Neural progenitor cell (in vitro differentiated cells): ENCODE results near the gene ILRUN. TPM values are rescaled to one million over a fixed set of nuclear protein-coding genes. Genes with fewer than 3 reads are reported as not detected.
A peak's percentile ranks its signal among the peaks of the same experiment; 100 is the strongest.

ENCODE experiments used
- DNase-seq: peaks from one replicate; pipeline ENCODE4 v3.0.0-alpha.2; 2016; ENCODE audit warnings: low spot score
- H2AFZ ChIP-seq: fragments of 200-600 bp; sonication (generic); replicated peaks from 2 replicates; pipeline ENCODE4 v1.6.1; 2016; ENCODE audit warnings: antibody characterized with exemption
- H3F3A ChIP-seq: fragments of 200-600 bp; sonication (generic); 2 replicates; pipeline ENCODE4 v1.6.1; 2016; ENCODE audit warnings: antibody characterized with exemption, low read depth
- H3K27ac ChIP-seq: fragments of 200-600 bp; sonication (generic); 2 replicates; pipeline ENCODE4 v1.5.1; 2016; ENCODE audit warnings: mild to moderate bottlenecking
- H3K27me3 ChIP-seq: fragments of 200-600 bp; sonication (generic); 2 replicates; pipeline ENCODE4 v1.6.1; 2016; ENCODE audit warnings: mild to moderate bottlenecking, moderate library complexity
- H3K36me3 ChIP-seq: fragments of 200-600 bp; sonication (generic); 2 replicates; pipeline ENCODE4 v1.5.1; 2016
- H3K4me1 ChIP-seq: fragments of 200-600 bp; sonication (generic); 2 replicates; pipeline ENCODE4 v1.6.1; 2016; ENCODE audit warnings: mixed run types
- H3K4me2 ChIP-seq: fragments of 200-600 bp; sonication (generic); 2 replicates; pipeline ENCODE4 v1.6.1; 2016
- H3K4me3 ChIP-seq: fragments of 200-600 bp; sonication (generic); 2 replicates; pipeline ENCODE4 v1.5.1; 2016
- H3K79me2 ChIP-seq: fragments of 200-600 bp; sonication (generic); 2 replicates; pipeline ENCODE4 v1.6.1; 2016; ENCODE audit warnings: low read depth
- H3K9ac ChIP-seq: fragments of 200-600 bp; sonication (generic); 2 replicates; pipeline ENCODE4 v1.6.1; 2016
- H3K9me3 ChIP-seq: fragments of 200-600 bp; sonication (generic); 2 replicates; pipeline ENCODE4 v1.5.1; 2016; ENCODE audit warnings: low read depth
- H4K20me1 ChIP-seq: fragments of 200-600 bp; sonication (generic); 2 replicates; pipeline ENCODE4 v1.6.1; 2016; ENCODE audit warnings: low read depth
- H3K27ac Mint-ChIP-seq: 3 replicates; pipeline ENCODE4 v1.8.0; 2021; ENCODE audit warnings: mixed read lengths
- H3K27me3 Mint-ChIP-seq: 2 replicates; pipeline ENCODE4 v1.8.0; 2022; ENCODE audit warnings: low read depth, mild to moderate bottlenecking, inconsistent platforms, moderate library complexity, mixed read lengths; ENCODE audit not compliant: insufficient read depth
- H3K36me3 Mint-ChIP-seq: 3 replicates; pipeline ENCODE4 v1.8.0; 2021; ENCODE audit warnings: mixed read lengths
- H3K4me1 Mint-ChIP-seq: 3 replicates; pipeline ENCODE4 v1.8.0; 2021; ENCODE audit warnings: mixed read lengths
- H3K4me3 Mint-ChIP-seq: 3 replicates; pipeline ENCODE4 v1.8.0; 2021; ENCODE audit warnings: mild to moderate bottlenecking, moderate library complexity, mixed read lengths
- H3K9me3 Mint-ChIP-seq: 3 replicates; pipeline ENCODE4 v1.8.0; 2020; ENCODE audit warnings: mixed read lengths
- EZH2 ChIP-seq: fragments of 200-600 bp; sonication (generic); IDR thresholded peaks from 2 replicates; pipeline ENCODE4 v1.6.1; 2017; ENCODE audit warnings: antibody characterized with exemption, mild to moderate bottlenecking, moderate library complexity
- EZH2phosphoT487 ChIP-seq: fragments of 200-600 bp; sonication (generic); IDR thresholded peaks from 2 replicates; pipeline ENCODE4 v1.6.1; 2017; ENCODE audit warnings: antibody characterized with exemption
- total RNA-seq: library from RNA; depleted of rRNA; stranded (reverse); fragments of >200 nt; gene quantifications from 2 replicates; pipeline ENCODE4 v1.2.3, GENCODE V29; 2015; ENCODE audit warnings: low replicate concordance
- TF ChIP-seq, protein P1 (sequence below): fragments of 200-600 bp; sonication (generic); IDR thresholded peaks from 2 replicates; pipeline ENCODE4 v1.5.1; 2017; ENCODE audit warnings: antibody characterized with exemption, mild to moderate bottlenecking

Gene ILRUN
- total RNA-seq, 1 donor from 2014 or later, result 33.2 TPM

DNA sequence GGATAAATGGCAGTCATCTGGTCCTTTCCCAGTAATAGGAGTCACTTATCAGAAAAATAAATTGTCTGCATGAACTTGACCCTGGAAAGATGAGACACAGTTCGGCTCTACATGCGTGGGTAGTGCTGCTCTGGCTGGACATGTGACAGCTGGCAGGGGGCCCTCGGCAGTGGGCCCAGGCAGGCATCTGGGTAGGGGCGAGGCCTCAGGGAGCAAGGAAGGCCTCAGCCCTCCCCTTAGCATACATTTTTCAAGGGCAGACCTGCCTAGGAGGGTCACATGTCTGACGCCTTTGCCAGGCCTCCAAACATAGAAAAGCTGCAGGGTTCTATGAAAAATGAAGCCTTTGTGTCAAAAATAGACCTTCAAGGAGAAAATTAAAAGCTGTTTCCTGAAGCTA is 12.8 kb upstream of the ILRUN start:
- Mint-ChIP-seq H3K36me3 (no peaks in the 10 kb centered on the region), H3K4me3 (no peak overlapping the region), H3K4me1 (peaks cover 3% of the 10 kb centered on the region), H3K27ac (no peak overlapping the region), H3K9me3 (no peaks in the 10 kb centered on the region), H3K27me3 (peaks cover 2% of the 10 kb centered on the region)
- H3K4me3 ChIP-seq, result no peak overlapping the region
- no peaks in the 10 kb centered on the region for H3K36me3 ChIP-seq
- no peak overlapping the region for H2AFZ ChIP-seq
- H3K27me3 ChIP-seq, result no peaks in the 10 kb centered on the region
- TF ChIP-seq EZH2 (no peak), EZH2phosphoT487 (no peak)
- TF ChIP-seq, protein P1, sequence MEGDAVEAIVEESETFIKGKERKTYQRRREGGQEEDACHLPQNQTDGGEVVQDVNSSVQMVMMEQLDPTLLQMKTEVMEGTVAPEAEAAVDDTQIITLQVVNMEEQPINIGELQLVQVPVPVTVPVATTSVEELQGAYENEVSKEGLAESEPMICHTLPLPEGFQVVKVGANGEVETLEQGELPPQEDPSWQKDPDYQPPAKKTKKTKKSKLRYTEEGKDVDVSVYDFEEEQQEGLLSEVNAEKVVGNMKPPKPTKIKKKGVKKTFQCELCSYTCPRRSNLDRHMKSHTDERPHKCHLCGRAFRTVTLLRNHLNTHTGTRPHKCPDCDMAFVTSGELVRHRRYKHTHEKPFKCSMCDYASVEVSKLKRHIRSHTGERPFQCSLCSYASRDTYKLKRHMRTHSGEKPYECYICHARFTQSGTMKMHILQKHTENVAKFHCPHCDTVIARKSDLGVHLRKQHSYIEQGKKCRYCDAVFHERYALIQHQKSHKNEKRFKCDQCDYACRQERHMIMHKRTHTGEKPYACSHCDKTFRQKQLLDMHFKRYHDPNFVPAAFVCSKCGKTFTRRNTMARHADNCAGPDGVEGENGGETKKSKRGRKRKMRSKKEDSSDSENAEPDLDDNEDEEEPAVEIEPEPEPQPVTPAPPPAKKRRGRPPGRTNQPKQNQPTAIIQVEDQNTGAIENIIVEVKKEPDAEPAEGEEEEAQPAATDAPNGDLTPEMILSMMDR, result no peak
- no peaks in the 10 kb centered on the region for H3K79me2 ChIP-seq
- no peaks in the 10 kb centered on the region for H3F3A ChIP-seq
- H3K4me2 ChIP-seq, result no peak overlapping the region
- H3K4me1 ChIP-seq, result no peaks in the 10 kb centered on the region
- no peaks in the 10 kb centered on the region for H3K9me3 ChIP-seq
- no peak overlapping the region for H3K9ac ChIP-seq
- no peak overlapping the region for H3K27ac ChIP-seq
- no peaks in the 10 kb centered on the region for H4K20me1 ChIP-seq
- DNase-seq, result no peak

DNA sequence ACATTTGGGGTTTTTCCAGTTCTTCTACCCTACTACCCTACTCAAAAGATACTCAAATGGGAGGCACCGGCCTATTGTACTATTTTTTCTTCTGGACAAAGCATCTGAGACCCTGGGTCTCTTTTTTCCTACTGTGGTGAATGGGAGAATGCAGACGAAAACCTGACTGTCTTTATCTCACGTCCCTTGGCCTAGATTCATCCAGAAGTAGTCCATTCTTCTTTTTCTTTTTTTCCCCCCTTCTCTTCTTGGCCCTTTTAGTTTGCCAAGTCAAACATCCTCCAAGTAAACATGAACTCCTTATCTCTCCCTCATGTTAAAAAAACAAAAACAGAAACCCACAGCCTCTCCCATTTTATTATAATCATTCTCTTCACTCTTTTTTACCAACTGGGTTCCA is 8.7 kb upstream of the ILRUN start:
- Mint-ChIP-seq H3K36me3 (no peaks in the 10 kb centered on the region), H3K4me3 (no peak overlapping the region), H3K9me3 (no peaks in the 10 kb centered on the region), H3K27me3 (peaks cover 2% of the 10 kb centered on the region), H3K4me1 (peaks cover 5% of the 10 kb centered on the region), H3K27ac (no peak overlapping the region)
- TF ChIP-seq, protein P1, result no peak
- TF ChIP-seq EZH2phosphoT487, result no peak
- no peak for TF ChIP-seq EZH2
- Histone ChIP-seq H3F3A (no peaks in the 10 kb centered on the region), H2AFZ (peak overlapping the region; percentile 50), H3K4me1 (no peaks in the 10 kb centered on the region), H3K27me3 (no peaks in the 10 kb centered on the region), H4K20me1 (no peaks in the 10 kb centered on the region), H3K9ac (no peak overlapping the region), H3K79me2 (no peaks in the 10 kb centered on the region), H3K27ac (no peak overlapping the region), H3K4me3 (no peak overlapping the region), H3K9me3 (no peaks in the 10 kb centered on the region), H3K36me3 (no peaks in the 10 kb centered on the region), H3K4me2 (no peak overlapping the region)
- DNase-seq, result no peak

DNA sequence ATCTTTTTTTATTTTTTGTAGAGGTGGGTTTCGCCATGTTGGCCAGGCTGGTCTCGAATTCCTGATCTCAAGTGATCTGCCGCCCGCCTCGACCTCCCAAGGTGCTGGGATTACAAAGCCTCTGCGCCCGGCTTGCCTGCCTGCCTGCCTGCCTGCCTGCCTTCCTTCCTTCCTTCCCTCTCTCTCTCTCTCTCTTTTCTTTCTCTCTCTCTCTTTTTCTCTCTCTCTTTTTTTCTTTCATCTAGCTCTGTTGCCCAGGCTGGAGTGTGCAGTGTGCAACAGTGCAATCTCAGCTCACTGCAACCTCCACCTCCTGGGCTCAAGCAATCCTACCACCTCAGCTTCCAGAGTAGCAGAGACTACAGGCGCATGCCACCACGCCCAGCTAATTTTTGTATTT is 4.6 kb upstream of the ILRUN start:
- TF ChIP-seq EZH2 (no peak), EZH2phosphoT487 (no peak)
- TF ChIP-seq, protein P1, result no peak
- H3K79me2 ChIP-seq, result peaks cover 3% of the 10 kb centered on the region

More for the DNA sequence above, 4.6 kb upstream of the ILRUN start:
- H3K36me3 Mint-ChIP-seq, result no peaks in the 10 kb centered on the region
- no peak overlapping the region for H3K27ac ChIP-seq
- H3K4me1 ChIP-seq, result no peaks in the 10 kb centered on the region
- H3K36me3 ChIP-seq, result no peaks in the 10 kb centered on the region
- peaks cover 9% of the 10 kb centered on the region for H3K4me1 Mint-ChIP-seq
- H4K20me1 ChIP-seq, result peaks cover under 1% of the 10 kb centered on the region
- no peak overlapping the region for H3K4me3 ChIP-seq
- DNase-seq, result peak; percentile 18
- peaks cover 10% of the 10 kb centered on the region for H3K27me3 ChIP-seq
- no peaks in the 10 kb centered on the region for H3F3A ChIP-seq
- H3K4me2 ChIP-seq, result no peak overlapping the region
- no peak overlapping the region for H3K27ac Mint-ChIP-seq
- no peaks in the 10 kb centered on the region for H3K9me3 Mint-ChIP-seq
- H3K4me3 Mint-ChIP-seq, result peak overlapping the region; percentile 46
- peaks cover 5% of the 10 kb centered on the region for H3K27me3 Mint-ChIP-seq
- H3K9me3 ChIP-seq, result no peaks in the 10 kb centered on the region
- no peak overlapping the region for H2AFZ ChIP-seq
- no peak overlapping the region for H3K9ac ChIP-seq
